Gastroesophageal sphincter (tissue), 4 donors: ENCODE data around the gene EDDM3A. TPM values are rescaled to one million over a fixed set of nuclear protein-coding genes. Genes with fewer than 3 reads are reported as not detected.

Experiments used
- ATAC-seq: fragments of 150-250 bp; one replicate; pipeline ENCODE4 v1.9.1; 2016; ENCODE audit warnings: mild to moderate bottlenecking, moderate library complexity
- H3K27ac ChIP-seq, 4 donors: fragments of 200-600 bp; sonication (generic) in 3 of 4; 1 replicate in 3 of 4; 2 replicates in 1 of 4; pipeline ENCODE4 v1.5.1; 2016 to 2019
- H3K27me3 ChIP-seq: fragments of 200-600 bp; sonication (generic); one replicate; pipeline ENCODE4 v1.5.1; 2019
- H3K36me3 ChIP-seq, 2 donors: fragments of 200-600 bp; sonication (generic); one replicate each; pipeline ENCODE4 v1.5.1; 2019; ENCODE audit warnings: control low read depth in 1 of 2
- H3K4me1 ChIP-seq, 3 donors: fragments of 200-600 bp; sonication (generic); 1 replicate in 2 of 3; 2 replicates in 1 of 3; pipeline ENCODE4 v1.5.1; 2016 to 2019; ENCODE audit warnings: control low read depth in 2 of 3
- H3K4me3 ChIP-seq, 2 donors: fragments of 200-600 bp; sonication (generic); one replicate each; pipeline ENCODE4 v1.5.1; 2019; ENCODE audit warnings: mild to moderate bottlenecking in 1 of 2, moderate library complexity in 1 of 2
- H3K9me3 ChIP-seq, 3 donors: fragments of 200-600 bp; sonication (generic); one replicate each; pipeline ENCODE4 v1.5.1; 2017 to 2019; ENCODE audit warnings: control low read depth in 2 of 3
- EP300 ChIP-seq: sonication (generic); formaldehyde crosslinking; IDR thresholded peaks from one replicate; pipeline ENCODE4 v1.6.1; 2017; ENCODE audit warnings: antibody characterized with exemption, mild to moderate bottlenecking
- POLR2A ChIP-seq, 2 donors: fragments of 450-650 bp; IDR thresholded peaks; one replicate each; pipeline ENCODE4 v1.6.1; 2017; ENCODE audit warnings: antibody characterized with exemption in 2 of 2, mild to moderate bottlenecking in 2 of 2, moderate library complexity in 1 of 2
- POLR2AphosphoS5 ChIP-seq: sonication (generic); formaldehyde crosslinking; IDR thresholded peaks from one replicate; pipeline ENCODE4 v1.6.1; 2017; ENCODE audit warnings: antibody characterized with exemption
- WGBS, 2 donors: methylation state at CpG; one replicate each; pipeline ENCODE4 v1.1.5; 2018; ENCODE audit warnings: low coverage in 1 of 2; 5-methylcytosine and 5-hydroxymethylcytosine counted together
- total RNA-seq, 4 donors: library from RNA; depleted of rRNA; stranded (reverse); fragments of >200 nt; gene quantifications; one replicate each; pipeline ENCODE4 v1.1.0, GENCODE V29; 2016
- TF ChIP-seq, protein P1 (sequence below), 4 experiments: fragments of 200-600 bp in 2 of 4; fragments of 450-650 bp in 2 of 4; sonication (generic) in 1 of 4; IDR thresholded peaks; one replicate each; pipeline ENCODE4 v1.5.1; 2017 to 2019; ENCODE audit warnings: antibody characterized with exemption in 4 of 4, mild to moderate bottlenecking in 2 of 4, moderate library complexity in 2 of 4

EDDM3A gene
- total RNA-seq, 4 donors from 2014 or later = not detected

DNA sequence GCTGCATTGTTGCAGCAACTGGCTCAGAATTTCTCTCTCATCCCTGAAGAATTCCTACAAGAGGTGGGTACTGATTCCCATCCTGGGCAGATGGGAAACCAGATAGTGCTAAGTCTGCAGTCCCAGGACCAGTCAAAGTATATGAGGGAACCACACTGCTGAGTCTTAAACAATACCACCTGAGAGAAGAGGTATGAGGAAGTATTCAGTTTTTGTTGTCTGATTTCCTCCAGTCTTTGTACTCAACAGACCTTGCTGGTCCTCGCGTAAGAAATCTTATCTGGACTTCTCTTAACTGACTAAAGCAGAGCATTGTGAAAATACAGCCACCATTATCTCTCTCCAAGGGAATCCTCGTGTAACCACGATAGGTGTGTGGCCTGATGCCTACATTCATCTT lies 3.6 kb upstream of the EDDM3A start:
- WGBS, 2 donors = 86 to 100% methylated on average over 1 to 4 of the region's 4 CpGs
- TF ChIP-seq POLR2AphosphoS5 = no peak
- TF ChIP-seq, protein P1, sequence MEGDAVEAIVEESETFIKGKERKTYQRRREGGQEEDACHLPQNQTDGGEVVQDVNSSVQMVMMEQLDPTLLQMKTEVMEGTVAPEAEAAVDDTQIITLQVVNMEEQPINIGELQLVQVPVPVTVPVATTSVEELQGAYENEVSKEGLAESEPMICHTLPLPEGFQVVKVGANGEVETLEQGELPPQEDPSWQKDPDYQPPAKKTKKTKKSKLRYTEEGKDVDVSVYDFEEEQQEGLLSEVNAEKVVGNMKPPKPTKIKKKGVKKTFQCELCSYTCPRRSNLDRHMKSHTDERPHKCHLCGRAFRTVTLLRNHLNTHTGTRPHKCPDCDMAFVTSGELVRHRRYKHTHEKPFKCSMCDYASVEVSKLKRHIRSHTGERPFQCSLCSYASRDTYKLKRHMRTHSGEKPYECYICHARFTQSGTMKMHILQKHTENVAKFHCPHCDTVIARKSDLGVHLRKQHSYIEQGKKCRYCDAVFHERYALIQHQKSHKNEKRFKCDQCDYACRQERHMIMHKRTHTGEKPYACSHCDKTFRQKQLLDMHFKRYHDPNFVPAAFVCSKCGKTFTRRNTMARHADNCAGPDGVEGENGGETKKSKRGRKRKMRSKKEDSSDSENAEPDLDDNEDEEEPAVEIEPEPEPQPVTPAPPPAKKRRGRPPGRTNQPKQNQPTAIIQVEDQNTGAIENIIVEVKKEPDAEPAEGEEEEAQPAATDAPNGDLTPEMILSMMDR (IDR thresholded peaks at IDR 0.05) = no peak
- TF ChIP-seq EP300 = no peak
- TF ChIP-seq POLR2A (IDR thresholded peaks at IDR 0.05) = no peak
- Histone ChIP-seq H3K36me3 (no peaks in the 10 kb centered on the region), H3K4me3 (no peak overlapping the region), H3K27me3 (no peaks in the 10 kb centered on the region), H3K27ac (no peak overlapping the region), H3K9me3 (no peaks in the 10 kb centered on the region), H3K4me1 (no peaks in the 10 kb centered on the region)
- no peak for ATAC-seq

DNA sequence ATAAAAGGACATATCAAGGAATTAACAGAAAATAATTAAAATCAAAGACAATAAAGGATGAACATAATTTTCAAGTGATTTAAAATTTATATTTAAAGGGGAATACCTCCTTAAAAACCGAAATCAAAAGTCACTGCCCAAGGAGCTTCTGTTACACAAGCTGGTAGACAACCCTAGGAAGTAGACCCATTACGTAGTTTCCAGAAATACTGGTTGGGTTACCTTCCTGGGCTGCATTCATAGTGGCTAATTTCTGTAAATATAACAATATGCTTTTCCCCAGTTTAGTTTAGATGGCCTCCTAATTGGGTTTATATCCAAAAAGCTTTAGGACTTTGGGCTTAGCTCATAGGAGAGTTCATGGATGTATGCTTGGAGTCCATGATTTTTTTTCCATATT lies 2.1 kb upstream of the EDDM3A start:
- Histone ChIP-seq H3K36me3 (no peaks in the 10 kb centered on the region), H3K27ac (no peak overlapping the region), H3K9me3 (no peaks in the 10 kb centered on the region), H3K27me3 (no peaks in the 10 kb centered on the region), H3K4me3 (no peak overlapping the region), H3K4me1 (no peaks in the 10 kb centered on the region)
- TF ChIP-seq POLR2AphosphoS5 (no peak), EP300 (no peak), POLR2A (IDR thresholded peaks at IDR 0.05) (no peak)
- TF ChIP-seq, protein P1 (IDR thresholded peaks at IDR 0.05) = no peak
- whole genome bisulfite sequencing, 2 donors = 83 to 89% methylated on average over 2 of the region's 2 CpGs
- no peak for ATAC-seq

DNA sequence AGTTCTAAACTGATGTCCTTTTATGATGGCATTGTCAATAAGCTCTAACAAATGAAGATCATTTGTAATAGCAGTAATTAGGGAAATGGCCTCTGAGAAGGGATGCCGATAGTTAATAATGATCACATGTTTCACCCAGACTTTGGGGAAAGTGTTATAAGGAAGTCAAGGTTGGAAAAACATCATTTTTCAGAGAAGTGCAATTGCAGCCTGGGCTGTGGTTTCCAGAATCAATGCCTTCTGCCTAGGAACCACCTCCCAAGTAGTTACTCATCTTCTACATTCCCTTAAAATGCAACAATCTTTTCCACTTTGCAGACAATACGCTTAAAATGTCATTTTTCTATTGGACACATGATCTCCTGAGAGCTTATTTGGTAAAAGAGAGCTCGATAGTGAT lies 879 bp downstream of the EDDM3A start:
- H3K27ac ChIP-seq = no peak overlapping the region
- no peaks in the 10 kb centered on the region for H3K27me3 ChIP-seq
- TF ChIP-seq, protein P1 (IDR thresholded peaks at IDR 0.05) = no peak
- TF ChIP-seq POLR2A (IDR thresholded peaks at IDR 0.05) (no peak), POLR2AphosphoS5 (no peak), EP300 (no peak)
- no peak overlapping the region for H3K4me3 ChIP-seq
- no peaks in the 10 kb centered on the region for H3K4me1 ChIP-seq
- WGBS, 2 donors = 94 to 97% methylated on average over 3 of the region's 3 CpGs
- peaks cover 0 to 1% (median 0%) of the 10 kb centered on the region in 3 donors for H3K9me3 ChIP-seq
- H3K36me3 ChIP-seq = no peaks in the 10 kb centered on the region
- no peak for ATAC-seq

DNA sequence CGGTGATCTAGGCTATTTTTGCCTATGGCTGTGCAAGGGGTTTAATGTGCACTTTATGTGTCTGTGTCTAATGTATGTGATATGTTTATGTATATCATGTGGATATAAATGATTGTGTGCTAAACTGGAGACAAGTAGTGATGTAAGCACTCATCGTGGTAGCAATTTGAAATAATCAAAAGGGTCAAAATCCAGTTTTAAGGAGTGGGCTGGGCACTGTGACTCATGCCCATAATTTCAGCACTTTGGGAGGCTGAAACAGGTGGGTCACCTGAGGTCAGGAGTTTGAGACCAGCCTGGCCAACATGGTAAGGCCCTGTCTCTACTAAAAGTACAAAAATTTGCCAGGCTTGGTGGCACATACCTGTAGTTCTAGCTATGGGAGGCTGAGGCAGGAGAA lies 2.8 kb downstream of the EDDM3A start:
- H3K27ac ChIP-seq = no peak overlapping the region
- no peaks in the 10 kb centered on the region for H3K36me3 ChIP-seq
- H3K9me3 ChIP-seq = peaks cover 0 to 15% (median 0%) of the 10 kb centered on the region in 3 donors
- H3K27me3 ChIP-seq = no peaks in the 10 kb centered on the region
- H3K4me3 ChIP-seq = no peak overlapping the region
- H3K4me1 ChIP-seq = no peaks in the 10 kb centered on the region
- TF ChIP-seq POLR2AphosphoS5 (no peak), POLR2A (IDR thresholded peaks at IDR 0.05) (no peak), EP300 (no peak)
- TF ChIP-seq, protein P1 (IDR thresholded peaks at IDR 0.05) = no peak
- no peak for ATAC-seq
- 79 to 95% methylated on average over 2 of the region's 2 CpGs for WGBS, 2 donors

DNA sequence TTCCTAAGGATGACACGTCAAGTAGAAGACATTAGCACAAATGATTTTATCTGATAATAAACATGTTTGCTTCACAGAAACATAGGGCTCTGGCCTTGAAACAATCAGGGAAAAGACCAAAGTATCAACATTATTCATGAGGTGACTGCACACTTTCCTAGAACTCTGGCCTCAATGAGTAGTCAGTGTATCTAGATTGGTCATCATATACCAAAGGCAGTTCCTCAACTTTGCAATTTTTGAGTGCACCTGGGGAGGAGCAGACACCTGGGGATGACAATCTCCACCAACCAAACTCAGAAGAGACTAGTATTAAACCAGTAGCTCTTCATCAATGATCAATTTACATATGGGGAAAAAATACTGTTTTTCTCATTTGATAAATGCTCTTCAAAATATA lies 4.5 kb downstream of the EDDM3A start:
- ATAC-seq = no peak
- WGBS, 2 donors = 50 to 71% methylated on average over 1 of the region's 1 CpG
- Histone ChIP-seq H3K4me1 (no peaks in the 10 kb centered on the region), H3K36me3 (no peaks in the 10 kb centered on the region), H3K4me3 (no peak overlapping the region), H3K27me3 (no peaks in the 10 kb centered on the region), H3K27ac (no peak overlapping the region), H3K9me3 (peaks cover 0 to 15% (median 0%) of the 10 kb centered on the region in 3 donors)
- TF ChIP-seq EP300 (no peak), POLR2AphosphoS5 (no peak), POLR2A (IDR thresholded peaks at IDR 0.05) (no peak)
